ENCODE data around the gene PPP2R2B.

PPP2R2B gene

DNA sequence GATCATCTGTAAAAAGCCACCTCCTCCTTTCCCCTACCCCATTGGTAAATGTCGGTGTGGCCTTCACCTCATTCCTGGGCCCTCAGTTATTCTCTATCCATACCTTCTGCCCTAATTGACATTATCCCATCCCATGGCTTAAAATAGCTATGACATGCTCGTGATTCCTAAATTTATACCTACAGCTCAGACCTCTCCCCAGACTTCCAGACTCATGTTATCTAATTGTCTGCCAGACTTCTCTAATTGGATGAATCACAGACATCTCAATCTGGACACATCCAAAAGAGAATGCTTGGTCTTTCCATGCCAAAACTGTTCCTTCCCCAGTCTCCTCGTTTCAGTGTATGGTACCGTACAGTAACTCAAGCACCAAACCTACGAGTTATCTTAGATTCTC, 249.6 kb downstream of the PPP2R2B start:
- no peak overlapping the region for H3K4me3 ChIP-seq (ENCODE audit: low read depth in 1 of 2, low read length in 1 of 2)
- H3K27ac ChIP-seq, result no peak overlapping the region
- no peaks in the 10 kb centered on the region for H3K9me3 ChIP-seq
- no peaks in the 10 kb centered on the region for H3K4me1 ChIP-seq (ENCODE audit: control insufficient read depth in 1 of 2, insufficient read depth in 1 of 2, low read depth in 1 of 2, low read length in 1 of 2)
- H3K27me3 ChIP-seq, result no peaks in the 10 kb centered on the region
- TF ChIP-seq, protein P1, sequence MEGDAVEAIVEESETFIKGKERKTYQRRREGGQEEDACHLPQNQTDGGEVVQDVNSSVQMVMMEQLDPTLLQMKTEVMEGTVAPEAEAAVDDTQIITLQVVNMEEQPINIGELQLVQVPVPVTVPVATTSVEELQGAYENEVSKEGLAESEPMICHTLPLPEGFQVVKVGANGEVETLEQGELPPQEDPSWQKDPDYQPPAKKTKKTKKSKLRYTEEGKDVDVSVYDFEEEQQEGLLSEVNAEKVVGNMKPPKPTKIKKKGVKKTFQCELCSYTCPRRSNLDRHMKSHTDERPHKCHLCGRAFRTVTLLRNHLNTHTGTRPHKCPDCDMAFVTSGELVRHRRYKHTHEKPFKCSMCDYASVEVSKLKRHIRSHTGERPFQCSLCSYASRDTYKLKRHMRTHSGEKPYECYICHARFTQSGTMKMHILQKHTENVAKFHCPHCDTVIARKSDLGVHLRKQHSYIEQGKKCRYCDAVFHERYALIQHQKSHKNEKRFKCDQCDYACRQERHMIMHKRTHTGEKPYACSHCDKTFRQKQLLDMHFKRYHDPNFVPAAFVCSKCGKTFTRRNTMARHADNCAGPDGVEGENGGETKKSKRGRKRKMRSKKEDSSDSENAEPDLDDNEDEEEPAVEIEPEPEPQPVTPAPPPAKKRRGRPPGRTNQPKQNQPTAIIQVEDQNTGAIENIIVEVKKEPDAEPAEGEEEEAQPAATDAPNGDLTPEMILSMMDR (IDR thresholded peaks at IDR 0.05), result no peak
- no peaks in the 10 kb centered on the region for H3K36me3 ChIP-seq

- H3K4me3 ChIP-seq (ENCODE audit: low read depth in 1 of 2, low read length in 1 of 2), result no peak overlapping the region
- no peaks in the 10 kb centered on the region for H3K36me3 ChIP-seq
- no peak overlapping the region for H3K27ac ChIP-seq
- no peaks in the 10 kb centered on the region for H3K9me3 ChIP-seq
- no peaks in the 10 kb centered on the region for H3K4me1 ChIP-seq (ENCODE audit: control insufficient read depth in 1 of 2, insufficient read depth in 1 of 2, low read depth in 1 of 2, low read length in 1 of 2)
- H3K27me3 ChIP-seq, result no peaks in the 10 kb centered on the region
- TF ChIP-seq, protein P1 (IDR thresholded peaks at IDR 0.05), result no peak
These were observed 251.6 kb downstream of the PPP2R2B start for GRCh38 chr5:146626936-146627335.

DNA sequence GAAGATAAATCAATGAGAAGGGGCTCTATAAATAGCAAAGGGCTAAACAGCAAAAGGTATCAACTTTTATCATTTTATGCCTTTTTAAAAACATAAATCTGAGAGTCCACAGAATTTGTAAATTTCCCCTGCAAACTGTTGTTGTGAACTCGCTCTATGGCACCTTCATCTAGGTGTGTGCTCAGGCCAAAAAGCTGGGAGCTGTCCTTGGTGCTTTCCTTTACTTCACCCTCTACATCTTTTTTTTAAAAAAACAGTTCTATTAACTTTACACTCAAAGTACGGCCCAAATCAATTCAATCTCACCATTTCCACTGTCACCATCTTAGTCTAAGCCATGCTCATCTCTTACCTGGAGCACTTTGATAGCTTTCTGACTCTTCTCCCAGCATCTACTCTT, 254.4 kb downstream of the PPP2R2B start:
- no peaks in the 10 kb centered on the region for H3K27me3 ChIP-seq
- no peak overlapping the region for H3K27ac ChIP-seq
- H3K36me3 ChIP-seq, result no peaks in the 10 kb centered on the region
- no peaks in the 10 kb centered on the region for H3K9me3 ChIP-seq
- H3K4me3 ChIP-seq (ENCODE audit: low read depth in 1 of 2, low read length in 1 of 2), result no peak overlapping the region
- TF ChIP-seq, protein P1 (IDR thresholded peaks at IDR 0.05), result no peak
- no peaks in the 10 kb centered on the region for H3K4me1 ChIP-seq (ENCODE audit: control insufficient read depth in 1 of 2, insufficient read depth in 1 of 2, low read depth in 1 of 2, low read length in 1 of 2)

DNA sequence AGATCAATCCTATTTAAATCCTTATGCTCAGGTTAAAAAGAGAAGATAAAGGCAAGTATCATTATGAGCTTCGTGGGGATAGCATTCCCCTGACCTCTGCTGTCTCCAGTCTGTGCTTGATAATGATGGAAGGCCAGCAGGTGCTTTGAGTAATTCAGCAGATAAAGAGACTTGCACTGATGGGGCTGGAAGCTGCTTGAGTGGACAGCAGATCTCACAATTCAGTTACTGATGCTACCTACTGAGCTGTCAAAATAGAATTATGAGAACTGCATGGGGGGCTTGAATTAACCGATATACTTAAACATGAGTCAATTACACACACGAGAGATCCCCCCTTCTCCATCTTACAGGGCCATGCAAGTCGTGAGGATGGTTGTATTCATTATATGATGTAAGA, 254.9 kb downstream of the PPP2R2B start:
- Histone ChIP-seq H3K4me1 (ENCODE audit: control insufficient read depth in 1 of 2, insufficient read depth in 1 of 2, low read depth in 1 of 2, low read length in 1 of 2) (no peaks in the 10 kb centered on the region), H3K36me3 (no peaks in the 10 kb centered on the region), H3K27me3 (no peaks in the 10 kb centered on the region), H3K9me3 (no peaks in the 10 kb centered on the region), H3K27ac (no peak overlapping the region), H3K4me3 (ENCODE audit: low read depth in 1 of 2, low read length in 1 of 2) (no peak overlapping the region)
- TF ChIP-seq, protein P1 (IDR thresholded peaks at IDR 0.05), result no peak

GRCh38 chr5:146623009-146623408, 255.5 kb downstream of the PPP2R2B start:
- Histone ChIP-seq H3K4me3 (ENCODE audit: low read depth in 1 of 2, low read length in 1 of 2) (no peak overlapping the region), H3K4me1 (ENCODE audit: control insufficient read depth in 1 of 2, insufficient read depth in 1 of 2, low read depth in 1 of 2, low read length in 1 of 2) (no peaks in the 10 kb centered on the region), H3K36me3 (no peaks in the 10 kb centered on the region), H3K27ac (no peak overlapping the region), H3K9me3 (no peaks in the 10 kb centered on the region), H3K27me3 (no peaks in the 10 kb centered on the region)
- TF ChIP-seq, protein P1 (IDR thresholded peaks at IDR 0.05), result no peak

- Histone ChIP-seq H3K4me3 (ENCODE audit: low read depth in 1 of 2, low read length in 1 of 2) (no peak overlapping the region), H3K27me3 (no peaks in the 10 kb centered on the region), H3K27ac (no peak overlapping the region), H3K36me3 (no peaks in the 10 kb centered on the region), H3K4me1 (ENCODE audit: control insufficient read depth in 1 of 2, insufficient read depth in 1 of 2, low read depth in 1 of 2, low read length in 1 of 2) (no peaks in the 10 kb centered on the region), H3K9me3 (no peaks in the 10 kb centered on the region)
- TF ChIP-seq, protein P1 (IDR thresholded peaks at IDR 0.05), result no peak
These were observed 256.2 kb downstream of the PPP2R2B start for GRCh38 chr5:146622391-146622790.

All from neutrophil (primary cell).